Hippocampal formation (tissue), 2 donors: ENCODE data around the gene BFSP2.

Experiments used
- DNase-seq, 2 donors: peaks; one replicate each; lab custom pipeline; 2025; lab: John Stamatoyannopoulos, UW

BFSP2 gene

GRCh38 chr3:133419151-133419909 is 19.5 kb downstream of the BFSP2 start:
- no peak for DNase-seq

- DNase-seq, result no peak
Observed at GRCh38 chr3:133424937-133425869, 25.3 kb downstream of the BFSP2 start.

- no peak for DNase-seq
Observed at GRCh38 chr3:133425898-133426297, 26.0 kb downstream of the BFSP2 start.

- no peak for DNase-seq
Observed at GRCh38 chr3:133426721-133427120, 26.9 kb downstream of the BFSP2 start.

- DNase-seq, result no peak
Observed at GRCh38 chr3:133428552-133428951, 28.7 kb downstream of the BFSP2 start.

- no peak for DNase-seq
Observed at GRCh38 chr3:133429063-133429462, 29.2 kb downstream of the BFSP2 start.

- DNase-seq, result no peak
Observed at GRCh38 chr3:133439563-133439962, 39.7 kb downstream of the BFSP2 start.

GRCh38 chr3:133440652-133441051 is 40.8 kb downstream of the BFSP2 start:
- no peak for DNase-seq

- no peak for DNase-seq
Observed at GRCh38 chr3:133441867-133442270, 42.0 kb downstream of the BFSP2 start.

GRCh38 chr3:133442518-133442917 is 42.7 kb downstream of the BFSP2 start:
- no peak for DNase-seq

- no peak for DNase-seq
Observed at GRCh38 chr3:133443649-133444422, 44.0 kb downstream of the BFSP2 start.

GRCh38 chr3:133444423-133444774 is 44.5 kb downstream of the BFSP2 start:
- DNase-seq, result no peak

GRCh38 chr3:133445108-133445507 is 45.3 kb downstream of the BFSP2 start:
- no peak for DNase-seq

GRCh38 chr3:133447750-133448477 is 48.1 kb downstream of the BFSP2 start:
- no peak for DNase-seq

GRCh38 chr3:133448478-133449122 is 48.7 kb downstream of the BFSP2 start:
- DNase-seq, result no peak

- DNase-seq, result no peak
Observed at GRCh38 chr3:133451309-133451708, 51.5 kb downstream of the BFSP2 start.

GRCh38 chr3:133452641-133453319 is 52.9 kb downstream of the BFSP2 start:
- no peak for DNase-seq

- DNase-seq, result no peak
Observed at GRCh38 chr3:133453383-133453782, 53.5 kb downstream of the BFSP2 start.

GRCh38 chr3:133455281-133455680 is 55.4 kb downstream of the BFSP2 start:
- no peak for DNase-seq

- no peak for DNase-seq
Observed at GRCh38 chr3:133455960-133456359, 56.1 kb downstream of the BFSP2 start.

GRCh38 chr3:133457025-133457424 is 57.2 kb downstream of the BFSP2 start:
- no peak for DNase-seq
